Skin epidermis (tissue), 12 donors: ENCODE results near the gene PHETA2.
A peak's percentile ranks its signal among the peaks of the same experiment; 100 is the strongest.

Experiments used
- H3K27ac ChIP-seq, 21 experiments: fragments of 200-600 bp; sonication (generic) in 11 of 21; one replicate each; pipeline ENCODE4 v1.5.0; 2020; ENCODE audit warnings: mild to moderate bottlenecking in 3 of 21, inconsistent platforms in 2 of 21, moderate library complexity in 2 of 21
- H3K4me3 ChIP-seq, 7 experiments: fragments of 200-600 bp; sonication (generic) in 2 of 7; one replicate each; pipeline ENCODE4 v1.5.0; 2020; ENCODE audit warnings: inconsistent platforms in 2 of 7, mild to moderate bottlenecking in 2 of 7, moderate library complexity in 1 of 7

PHETA2 gene

GRCh38 chr22:42074132-42074811 is at the start of gene PHETA2:
Gene PHETA2 (plus strand): TSS chr22:42074248. CDS start chr22:42077294, 3,046 bp downstream.
- Histone ChIP-seq H3K27ac (peak within 1 kb of the TSS; percentile 78 to 99 (median 96)), H3K4me3 (peak within 1 kb of the TSS; percentile 45 to 66 (median 61))

- no peak overlapping the region for H3K4me3 ChIP-seq
- no peak overlapping the region for H3K27ac ChIP-seq
Observed at GRCh38 chr22:42025421-42025820, 48.6 kb upstream of the PHETA2 start.

- Histone ChIP-seq H3K4me3 (no peak overlapping the region), H3K27ac (no peak overlapping the region)
Observed at GRCh38 chr22:42026705-42027104, 47.3 kb upstream of the PHETA2 start.

GRCh38 chr22:42033263-42034181 is 40.5 kb upstream of the PHETA2 start:
- Histone ChIP-seq H3K4me3 (no peak overlapping the region), H3K27ac (no peak overlapping the region)

- Histone ChIP-seq H3K27ac (no peak overlapping the region), H3K4me3 (no peak overlapping the region)
Observed at GRCh38 chr22:42035256-42035655, 38.8 kb upstream of the PHETA2 start.

GRCh38 chr22:42039271-42039670 is 34.8 kb upstream of the PHETA2 start:
- Histone ChIP-seq H3K27ac (no peak overlapping the region), H3K4me3 (no peak overlapping the region)

- Histone ChIP-seq H3K27ac (no peak overlapping the region), H3K4me3 (no peak overlapping the region)
Observed at GRCh38 chr22:42041784-42042183, 32.3 kb upstream of the PHETA2 start.

- Histone ChIP-seq H3K4me3 (no peak overlapping the region), H3K27ac (no peak overlapping the region)
Observed at GRCh38 chr22:42050641-42051180, 23.3 kb upstream of the PHETA2 start.

GRCh38 chr22:42052765-42053164 is 21.3 kb upstream of the PHETA2 start:
- Histone ChIP-seq H3K4me3 (no peak overlapping the region), H3K27ac (no peak overlapping the region)

- H3K4me3 ChIP-seq: no peak overlapping the region
- no peak overlapping the region for H3K27ac ChIP-seq
Observed at GRCh38 chr22:42056757-42057511, 17.1 kb upstream of the PHETA2 start.

- Histone ChIP-seq H3K4me3 (no peak overlapping the region), H3K27ac (no peak overlapping the region)
Observed at GRCh38 chr22:42060489-42060888, 13.6 kb upstream of the PHETA2 start.

- Histone ChIP-seq H3K27ac (no peak overlapping the region), H3K4me3 (no peak overlapping the region)
Observed at GRCh38 chr22:42061041-42061440, 13.0 kb upstream of the PHETA2 start.

- Histone ChIP-seq H3K27ac (no peak overlapping the region), H3K4me3 (no peak overlapping the region)
Observed at GRCh38 chr22:42062506-42063170, 11.4 kb upstream of the PHETA2 start.

- Histone ChIP-seq H3K4me3 (no peak overlapping the region), H3K27ac (no peak overlapping the region)
Observed at GRCh38 chr22:42064629-42065028, 9.4 kb upstream of the PHETA2 start.

- Histone ChIP-seq H3K4me3 (no peak overlapping the region), H3K27ac (no peak overlapping the region)
Observed at GRCh38 chr22:42065438-42066125, 8.5 kb upstream of the PHETA2 start.

GRCh38 chr22:42066126-42066761 is 7.8 kb upstream of the PHETA2 start:
- H3K27ac ChIP-seq: no peak overlapping the region

GRCh38 chr22:42066937-42067336 is 7.1 kb upstream of the PHETA2 start:
- no peak overlapping the region for H3K27ac ChIP-seq
- no peak overlapping the region for H3K4me3 ChIP-seq

More at GRCh38 chr22:42066126-42066761, 7.8 kb upstream of the PHETA2 start:
- no peak overlapping the region for H3K4me3 ChIP-seq

GRCh38 chr22:42067671-42068251 is 6.3 kb upstream of the PHETA2 start:
- H3K4me3 ChIP-seq: no peak overlapping the region
- H3K27ac ChIP-seq: no peak overlapping the region
